A549 (cell line): Measurements from ENCODE around the gene GAK. TPM values are rescaled to one million over a fixed set of nuclear protein-coding genes. Genes with fewer than 3 reads are reported as not detected.
"Not testable (repeated sequence)": the region's sequence is repeated elsewhere in the genome, so short reads cannot be mapped to it uniquely, and the experiment has no call there.

Experiments
- ATAC-seq, 2 experiments: fragments of 200-7000 bp in 1 of 2; fragments of >200 bp in 1 of 2; cut with Nextera tagmentation in 1 of 2; cut with Tn5 transposase in 1 of 2; 3 replicates each; pipeline versions ENCODE4 v1.8.0 to v1.9.1; 2018 to 2020; ENCODE audit warnings: mild to moderate bottlenecking in 1 of 2, moderate library complexity in 1 of 2
- CTCF ChIA-PET: fragments of 300-600 bp; sonication (Branson Sonifier 250); formaldehyde crosslinking; extraction: SDS; loops from one replicate; lab custom pipeline; 2021; ENCODE audit warnings: antibody characterized with exemption, inconsistent platforms; lab: Yijun Ruan, JAX
- POLR2A ChIA-PET: fragments of 350-600 bp; formaldehyde crosslinking; extraction: SDS; loops from one replicate; lab custom pipeline; 2021; ENCODE audit warnings: antibody characterized with exemption, inconsistent platforms; lab: Yijun Ruan, JAX
- DNase-seq, 2 experiments: peaks; one replicate each; pipeline versions ENCODE4 v3.0.0 to v3.0.0-alpha.2; 2011 to 2016; ENCODE audit warnings: low read depth in 1 of 2, low spot score in 1 of 2
- FAIRE-seq: peaks from 2 replicates; lab custom pipeline; 2011; peaks lifted over from hg19 to GRCh38; lab: Jason Lieb, UNC
- H3K27ac ChIP-seq, 2 experiments: fragments of >200 bp; sonication (Bioruptor Twin); formaldehyde crosslinking; 3 replicates each; pipeline ENCODE4 v1.5.1; 2016 to 2017
- H3K4me1 ChIP-seq: fragments of >200 bp; sonication (Bioruptor Twin); formaldehyde crosslinking; 3 replicates; pipeline ENCODE4 v1.6.1; 2016
- H3K4me2 ChIP-seq: fragments of >200 bp; sonication (Bioruptor Twin); formaldehyde crosslinking; 3 replicates; pipeline ENCODE4 v1.6.1; 2016
- H3K4me3 ChIP-seq: fragments of >200 bp; sonication (Bioruptor Twin); formaldehyde crosslinking; 3 replicates; pipeline ENCODE4 v1.5.1; 2016
- H3K9me3 ChIP-seq: fragments of >200 bp; sonication (Bioruptor Twin); formaldehyde crosslinking; 3 replicates; pipeline ENCODE4 v1.6.1; 2016
- BHLHE40 ChIP-seq: IDR thresholded peaks from 2 replicates; pipeline ENCODE4 v1.6.1; 2012; ENCODE audit warnings: low read depth, low read length, inconsistent platforms
- CTCF ChIP-seq: fragments of >200 bp; sonication (Bioruptor Twin); formaldehyde crosslinking; IDR thresholded peaks from 3 replicates; pipeline ENCODE4 v1.5.1; 2016
- E2F6 ChIP-seq: IDR thresholded peaks from 2 replicates; pipeline ENCODE4 v1.6.1; 2012; ENCODE audit warnings: low read depth, borderline replicate concordance
- EHF ChIP-seq: fragments of 250-450 bp; sonication (Bioruptor Pico); IDR thresholded peaks from 2 replicates; pipeline ENCODE4 v1.5.0; 2020; ENCODE audit warnings: mild to moderate bottlenecking
- EHMT2 ChIP-seq: fragments of 200-600 bp; sonication (generic); IDR thresholded peaks from 2 replicates; pipeline ENCODE4 v1.6.1; 2016; ENCODE audit warnings: antibody characterized with exemption, low read depth, mild to moderate bottlenecking, moderate library complexity
- ESRRA ChIP-seq: fragments of 150-350 bp; IDR thresholded peaks from 2 replicates; pipeline ENCODE4 v1.6.1; 2014; ENCODE audit warnings: mild to moderate bottlenecking, low read length, borderline replicate concordance
- FOSB ChIP-seq: fragments of 250-450 bp; sonication (Bioruptor Pico); IDR thresholded peaks from 2 replicates; pipeline ENCODE4 v1.5.0; 2020; ENCODE audit warnings: mild to moderate bottlenecking, moderate library complexity
- FOSL2 ChIP-seq, 2 experiments: fragments of 450-650 bp in 1 of 2; fragments of >200 bp in 1 of 2; sonication (Bioruptor Twin) in 1 of 2; formaldehyde crosslinking; IDR thresholded peaks; 2 replicates each; pipeline versions ENCODE4 v1.5.0 to v1.6.1; 2016 to 2020; ENCODE audit warnings: mild to moderate bottlenecking in 1 of 2, moderate library complexity in 1 of 2
- HDAC2 ChIP-seq: fragments of 200-600 bp; sonication (generic); IDR thresholded peaks from 2 replicates; pipeline ENCODE4 v1.6.1; 2016
- HES2 ChIP-seq: fragments of >200 bp; sonication (Bioruptor Twin); formaldehyde crosslinking; IDR thresholded peaks from 2 replicates; pipeline ENCODE4 v1.6.1; 2016
- HEYL ChIP-seq: fragments of 250-450 bp; sonication (Bioruptor Pico); IDR thresholded peaks from 2 replicates; pipeline ENCODE4 v1.8.0; 2021; ENCODE audit warnings: mild to moderate bottlenecking, moderate library complexity
- HMGXB4 ChIP-seq: fragments of 250-450 bp; sonication (Bioruptor Pico); IDR thresholded peaks from 2 replicates; pipeline ENCODE4 v1.5.0; 2021; ENCODE audit warnings: mild to moderate bottlenecking, moderate library complexity, borderline replicate concordance
- HOXA7 ChIP-seq: fragments of 250-450 bp; sonication (Bioruptor Pico); IDR thresholded peaks from 2 replicates; pipeline ENCODE4 v1.5.0; 2020; ENCODE audit warnings: mild to moderate bottlenecking, moderate library complexity
- KDM1A ChIP-seq: fragments of 200-600 bp; sonication (generic); IDR thresholded peaks from 2 replicates; pipeline ENCODE4 v1.6.1; 2016; ENCODE audit warnings: low read depth, mild to moderate bottlenecking
- MAX ChIP-seq: IDR thresholded peaks from 2 replicates; pipeline ENCODE4 v1.6.1; 2012
- NFE2L2 ChIP-seq: fragments of 150-350 bp; conservative IDR thresholded peaks from 2 replicates; pipeline ENCODE4 v1.6.1; 2014; ENCODE audit warnings: low read length
- PHF8 ChIP-seq: fragments of 200-600 bp; sonication (generic); IDR thresholded peaks from 2 replicates; pipeline ENCODE4 v1.6.1; 2016; ENCODE audit warnings: low read depth, mild to moderate bottlenecking, antibody characterized with exemption, moderate library complexity, borderline replicate concordance
- POLR2AphosphoS2 ChIP-seq: conservative IDR thresholded peaks from 2 replicates; pipeline ENCODE4 v1.6.1; 2012; ENCODE audit warnings: low read length, improper control_type of control experiment, inconsistent platforms
- RAD21 ChIP-seq, 2 experiments: fragments of >200 bp in 1 of 2; sonication (Bioruptor Twin) in 1 of 2; formaldehyde crosslinking in 1 of 2; IDR thresholded peaks in 1 of 2; conservative IDR thresholded peaks in 1 of 2; 2 replicates in 1 of 2; 3 replicates in 1 of 2; pipeline ENCODE4 v1.6.1; 2012 to 2018; ENCODE audit warnings: inconsistent platforms in 1 of 2
- RARB ChIP-seq: fragments of 250-450 bp; sonication (Bioruptor Pico); IDR thresholded peaks from 2 replicates; pipeline ENCODE4 v1.8.0; 2021; ENCODE audit warnings: mild to moderate bottlenecking, moderate library complexity
- RCOR1 ChIP-seq: fragments of 150-350 bp; IDR thresholded peaks from 2 replicates; pipeline ENCODE4 v1.6.1; 2014; ENCODE audit warnings: antibody characterized with exemption, low read length, low read depth
- RNF2 ChIP-seq: fragments of 200-600 bp; sonication (generic); IDR thresholded peaks from 2 replicates; pipeline ENCODE4 v1.6.1; 2016; ENCODE audit warnings: low read depth, mild to moderate bottlenecking, antibody characterized with exemption, moderate library complexity, borderline replicate concordance
- TFCP2L1 ChIP-seq: fragments of 250-450 bp; sonication (Bioruptor Pico); IDR thresholded peaks from 2 replicates; pipeline ENCODE4 v1.5.0; 2021; ENCODE audit warnings: mild to moderate bottlenecking
- ZFP36 ChIP-seq: fragments of 450-650 bp; IDR thresholded peaks from 2 replicates; pipeline ENCODE4 v1.6.1; 2014; ENCODE audit warnings: borderline replicate concordance; ENCODE audit not compliant: partially characterized antibody
- ZSCAN20 ChIP-seq: fragments of 250-450 bp; sonication (Bioruptor Pico); IDR thresholded peaks from 2 replicates; pipeline ENCODE4 v1.8.0; 2022; ENCODE audit warnings: mild to moderate bottlenecking, moderate library complexity
- WGBS: methylation state at CpG from one replicate; pipeline ENCODE4 v1.1.6; 2017; ENCODE audit errors: missing lambda C conversion rate; 5-methylcytosine and 5-hydroxymethylcytosine counted together
- polyA plus RNA-seq, 4 experiments: library from polyadenylated mRNA; depleted of rRNA in 3 of 4; stranded (reverse); fragments of >200 nt; fragmentation: RNase III in 1 of 4; extraction: RNeasy Plus Mini Kit Qiagen cat#74134 plus additional on column Dnase treatment in 1 of 4; gene quantifications; 2 replicates in 3 of 4; 3 replicates in 1 of 4; pipeline ENCODE4 v1.2.3, GENCODE V29; 2011 to 2017

GAK gene
- polyA plus RNA-seq, 2 of the 4 experiments (the other 2 are of a cell fraction), result 13.8 to 34.3 TPM

GRCh38 chr4:921830-922331 is 10.2 kb downstream of the GAK start:
- H3K4me3 ChIP-seq, result no peak overlapping the region
- no peaks in the 10 kb centered on the region for H3K4me1 ChIP-seq
- WGBS, result 96% methylated on average over 17 of the region's 17 CpGs
- no peak for TF ChIP-seq HEYL
- TF ChIP-seq HES2, result no peak
- TF ChIP-seq HDAC2, result no peak
- no peak for TF ChIP-seq EHF
- TF ChIP-seq EHMT2, result no peak
- no peak for TF ChIP-seq E2F6
- no peak for TF ChIP-seq NFE2L2
- no peak for TF ChIP-seq ESRRA
- TF ChIP-seq RAD21 (conservative IDR thresholded peaks at IDR 0.05 in 1 of 2, IDR thresholded peaks at IDR 0.05 in 1 of 2), result no peak
- TF ChIP-seq RNF2, result no peak
- no peak overlapping the region for H3K27ac ChIP-seq
- ChIA-PET CTCF (interaction anchor here (1.0 kb wide), 1 partner anchor 179 kb away, joined by 3 read pairs; no protein-coding TSS in a partner anchor), POLR2A (no interaction called here)
- no peak for ATAC-seq
- H3K4me2 ChIP-seq, result no peak overlapping the region
- no peak for DNase-seq
- no peak for FAIRE-seq
- no peaks in the 10 kb centered on the region for H3K9me3 ChIP-seq

- H3K9me3 ChIP-seq, CTCF ChIA-PET, H3K4me1 ChIP-seq, POLR2A ChIA-PET, FAIRE-seq, H3K27ac ChIP-seq, H3K4me2 ChIP-seq, DNase-seq, H3K4me3 ChIP-seq, ATAC-seq: not testable (repeated sequence)
- 94% methylated on average over 9 of the region's 15 CpGs for WGBS
Observed at GRCh38 chr4:919004-919680, 13.0 kb downstream of the GAK start.

GRCh38 chr4:918591-918990 is 13.5 kb downstream of the GAK start:
- WGBS, result 74% methylated on average over 6 of the region's 6 CpGs
- H3K4me1 ChIP-seq, DNase-seq, H3K27ac ChIP-seq, ATAC-seq, FAIRE-seq, H3K4me3 ChIP-seq, H3K4me2 ChIP-seq, CTCF ChIA-PET, H3K9me3 ChIP-seq, POLR2A ChIA-PET: not testable (repeated sequence)

GRCh38 chr4:917992-918391 is 14.1 kb downstream of the GAK start:
- CTCF ChIA-PET, result no interaction called here
- Histone ChIP-seq H3K4me2 (no peak overlapping the region), H3K4me1 (no peaks in the 10 kb centered on the region), H3K4me3 (no peak overlapping the region), H3K27ac (no peak overlapping the region), H3K9me3 (no peaks in the 10 kb centered on the region)
- FAIRE-seq (no peak), DNase-seq (no peak), ATAC-seq (no peak)
- TF ChIP-seq ZFP36 (no peak), FOSL2 (IDR thresholded peaks at IDR 0.05) (no peak), FOSL2 (CRISPR knock-in tag; IDR thresholded peaks at IDR 0.05) (no peak), CTCF (no peak), NFE2L2 (no peak), POLR2AphosphoS2 (no peak), RAD21 (conservative IDR thresholded peaks at IDR 0.05 in 1 of 2, IDR thresholded peaks at IDR 0.05 in 1 of 2) (no peak), FOSB (no peak), RCOR1 (no peak), ZSCAN20 (CRISPR knock-in tag) (no peak), TFCP2L1 (no peak), MAX (no peak), PHF8 (no peak), HDAC2 (no peak), BHLHE40 (no peak), KDM1A (no peak), HMGXB4 (CRISPR knock-in tag) (no peak), ESRRA (no peak), RARB (CRISPR knock-in tag) (no peak), HOXA7 (CRISPR knock-in tag) (no peak), RNF2 (no peak)
- POLR2A ChIA-PET, result no interaction called here
- 91% methylated on average over 2 of the region's 2 CpGs for WGBS
